SK-N-SH treated with all-trans-retinoic acid at 6 μM for 48 hours (cell line): ENCODE measurements around the gene SCMH1.

Experiments used
- ARNTL ChIP-seq: fragments of 450-650 bp; formaldehyde crosslinking; IDR thresholded peaks from 2 replicates; pipeline ENCODE4 v1.5.0; 2020; ENCODE audit warnings: low read depth, mild to moderate bottlenecking, moderate library complexity, borderline replicate concordance
- ESRRG ChIP-seq: fragments of 250-450 bp; sonication (Bioruptor Pico); IDR thresholded peaks from 2 replicates; pipeline ENCODE4 v1.6.1; 2021; ENCODE audit warnings: mild to moderate bottlenecking
- GLIS3 ChIP-seq: fragments of 250-450 bp; sonication (Bioruptor Pico); IDR thresholded peaks from 2 replicates; pipeline ENCODE4 v1.5.0; 2020; ENCODE audit warnings: mild to moderate bottlenecking, moderate library complexity
- SNAI2 ChIP-seq: fragments of 250-450 bp; sonication (Bioruptor Pico); IDR thresholded peaks from 2 replicates; pipeline ENCODE4 v1.5.0; 2020; ENCODE audit warnings: mild to moderate bottlenecking, moderate library complexity
- TOX ChIP-seq: fragments of 250-450 bp; sonication (Bioruptor Pico); IDR thresholded peaks from 2 replicates; pipeline ENCODE4 v1.8.0; 2021; ENCODE audit warnings: mild to moderate bottlenecking, moderate library complexity, borderline replicate concordance
- ZNF565 ChIP-seq: fragments of 450-650 bp; formaldehyde crosslinking; conservative IDR thresholded peaks from 2 replicates; pipeline ENCODE4 v1.5.0; 2020; ENCODE audit warnings: low read depth, mild to moderate bottlenecking, moderate library complexity
- ZNF70 ChIP-seq: fragments of 450-650 bp; formaldehyde crosslinking; IDR thresholded peaks from 2 replicates; pipeline ENCODE4 v1.5.0; 2020; ENCODE audit warnings: mild to moderate bottlenecking, moderate library complexity
- TF ChIP-seq, protein P1 (sequence below): fragments of 250-450 bp; sonication (Bioruptor Pico); IDR thresholded peaks from 2 replicates; pipeline ENCODE4 v1.8.0; 2020; ENCODE audit warnings: mild to moderate bottlenecking, moderate library complexity, borderline replicate concordance
- TF ChIP-seq, protein P2 (sequence below): fragments of 250-450 bp; sonication (Bioruptor Pico); IDR thresholded peaks from 2 replicates; pipeline ENCODE4 v1.8.0; 2021; ENCODE audit warnings: low read depth, mild to moderate bottlenecking, moderate library complexity, borderline replicate concordance
- TF ChIP-seq, protein P3 (sequence below): fragments of 250-450 bp; sonication (Bioruptor Pico); IDR thresholded peaks from 2 replicates; pipeline ENCODE4 v1.5.1; 2020; ENCODE audit warnings: low read depth, mild to moderate bottlenecking, moderate library complexity

DNA sequence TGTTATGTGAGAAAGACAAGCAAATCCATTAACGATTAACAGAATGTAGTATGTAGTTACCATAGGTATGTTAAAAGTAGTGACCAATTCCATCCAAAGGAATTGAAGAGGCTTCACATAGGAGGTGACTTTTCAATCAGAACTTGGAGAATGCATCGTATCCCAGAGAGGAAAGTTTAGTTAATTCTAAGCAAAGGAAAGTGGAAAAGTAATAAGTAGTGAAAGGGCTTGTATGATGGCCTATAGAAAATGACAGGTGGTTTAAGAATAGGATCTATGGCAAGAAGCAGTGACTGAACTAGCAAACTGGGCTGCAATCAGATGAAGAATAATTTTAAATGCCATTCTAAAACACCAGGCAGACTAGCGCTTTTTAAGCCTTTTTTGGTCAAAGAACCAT lies 16.6 kb downstream of the SCMH1 start:
- TF ChIP-seq ESRRG (CRISPR knock-in tag) = no peak
- TF ChIP-seq, protein P1, sequence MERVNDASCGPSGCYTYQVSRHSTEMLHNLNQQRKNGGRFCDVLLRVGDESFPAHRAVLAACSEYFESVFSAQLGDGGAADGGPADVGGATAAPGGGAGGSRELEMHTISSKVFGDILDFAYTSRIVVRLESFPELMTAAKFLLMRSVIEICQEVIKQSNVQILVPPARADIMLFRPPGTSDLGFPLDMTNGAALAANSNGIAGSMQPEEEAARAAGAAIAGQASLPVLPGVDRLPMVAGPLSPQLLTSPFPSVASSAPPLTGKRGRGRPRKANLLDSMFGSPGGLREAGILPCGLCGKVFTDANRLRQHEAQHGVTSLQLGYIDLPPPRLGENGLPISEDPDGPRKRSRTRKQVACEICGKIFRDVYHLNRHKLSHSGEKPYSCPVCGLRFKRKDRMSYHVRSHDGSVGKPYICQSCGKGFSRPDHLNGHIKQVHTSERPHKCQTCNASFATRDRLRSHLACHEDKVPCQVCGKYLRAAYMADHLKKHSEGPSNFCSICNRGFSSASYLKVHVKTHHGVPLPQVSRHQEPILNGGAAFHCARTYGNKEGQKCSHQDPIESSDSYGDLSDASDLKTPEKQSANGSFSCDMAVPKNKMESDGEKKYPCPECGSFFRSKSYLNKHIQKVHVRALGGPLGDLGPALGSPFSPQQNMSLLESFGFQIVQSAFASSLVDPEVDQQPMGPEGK (CRISPR knock-in tag) = no peak
- TF ChIP-seq, protein P2, sequence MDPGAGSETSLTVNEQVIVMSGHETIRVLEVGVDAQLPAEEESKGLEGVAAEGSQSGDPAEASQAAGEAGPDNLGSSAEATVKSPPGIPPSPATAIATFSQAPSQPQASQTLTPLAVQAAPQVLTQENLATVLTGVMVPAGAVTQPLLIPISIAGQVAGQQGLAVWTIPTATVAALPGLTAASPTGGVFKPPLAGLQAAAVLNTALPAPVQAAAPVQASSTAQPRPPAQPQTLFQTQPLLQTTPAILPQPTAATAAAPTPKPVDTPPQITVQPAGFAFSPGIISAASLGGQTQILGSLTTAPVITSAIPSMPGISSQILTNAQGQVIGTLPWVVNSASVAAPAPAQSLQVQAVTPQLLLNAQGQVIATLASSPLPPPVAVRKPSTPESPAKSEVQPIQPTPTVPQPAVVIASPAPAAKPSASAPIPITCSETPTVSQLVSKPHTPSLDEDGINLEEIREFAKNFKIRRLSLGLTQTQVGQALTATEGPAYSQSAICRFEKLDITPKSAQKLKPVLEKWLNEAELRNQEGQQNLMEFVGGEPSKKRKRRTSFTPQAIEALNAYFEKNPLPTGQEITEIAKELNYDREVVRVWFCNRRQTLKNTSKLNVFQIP (CRISPR knock-in tag) = no peak
- TF ChIP-seq ARNTL (CRISPR knock-in tag) = no peak
- TF ChIP-seq SNAI2 = no peak
- TF ChIP-seq, protein P3, sequence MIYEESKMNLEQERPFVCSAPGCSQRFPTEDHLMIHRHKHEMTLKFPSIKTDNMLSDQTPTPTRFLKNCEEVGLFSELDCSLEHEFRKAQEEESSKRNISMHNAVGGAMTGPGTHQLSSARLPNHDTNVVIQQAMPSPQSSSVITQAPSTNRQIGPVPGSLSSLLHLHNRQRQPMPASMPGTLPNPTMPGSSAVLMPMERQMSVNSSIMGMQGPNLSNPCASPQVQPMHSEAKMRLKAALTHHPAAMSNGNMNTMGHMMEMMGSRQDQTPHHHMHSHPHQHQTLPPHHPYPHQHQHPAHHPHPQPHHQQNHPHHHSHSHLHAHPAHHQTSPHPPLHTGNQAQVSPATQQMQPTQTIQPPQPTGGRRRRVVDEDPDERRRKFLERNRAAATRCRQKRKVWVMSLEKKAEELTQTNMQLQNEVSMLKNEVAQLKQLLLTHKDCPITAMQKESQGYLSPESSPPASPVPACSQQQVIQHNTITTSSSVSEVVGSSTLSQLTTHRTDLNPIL (CRISPR knock-in tag) = no peak
- TF ChIP-seq GLIS3 (CRISPR knock-in tag) = no peak
- TF ChIP-seq TOX (CRISPR knock-in tag) = no peak
- no peak for TF ChIP-seq ZNF70
- no peak for TF ChIP-seq ZNF565 (CRISPR knock-in tag)
